Naive thymus-derived CD4-positive, alpha-beta T cell (primary cell): Measurements from ENCODE around the gene MED26. TPM values are rescaled to one million over a fixed set of nuclear protein-coding genes. Genes with fewer than 3 reads are reported as not detected.
"Not testable (repeated sequence)": the region's sequence is repeated elsewhere in the genome, so short reads cannot be mapped to it uniquely, and the experiment has no call there.

Experiments used
- ATAC-seq: fragments of 150-1000 bp; cut with Tn5 transposase; 2 replicates; pipeline ENCODE4 v1.10.0; 2021; ENCODE audit warnings: mild to moderate bottlenecking, moderate library complexity
- CTCF ChIA-PET: fragments of 350-600 bp; sonication (Branson Sonifier 250); formaldehyde crosslinking; loops from one replicate; lab custom pipeline; 2021; ENCODE audit warnings: antibody characterized with exemption; lab: Charles Lee
- POLR2A ChIA-PET: fragments of 350-600 bp; sonication (Branson Sonifier 250); formaldehyde crosslinking; loops from one replicate; lab custom pipeline; 2021; ENCODE audit warnings: antibody characterized with exemption, inconsistent platforms; lab: Charles Lee
- DNase-seq, 9 donors: peaks; one replicate each; pipeline versions ENCODE4 v3.0.0 to v3.0.0-alpha.2; 2020 to 2022; ENCODE audit warnings: mixed read lengths in 1 of 9
- H3K27ac ChIP-seq: one replicate; pipeline ENCODE4 v1.7.0; 2013; ENCODE audit warnings: mild to moderate bottlenecking, low read depth, low read length, moderate library complexity
- H3K27me3 ChIP-seq, 2 donors: one replicate each; pipeline ENCODE4 v1.7.0; 2013; ENCODE audit warnings: low read length in 2 of 2, mild to moderate bottlenecking in 2 of 2, moderate library complexity in 2 of 2; ENCODE audit not compliant: control insufficient read depth in 2 of 2, insufficient read depth in 2 of 2
- H3K36me3 ChIP-seq, 3 experiments: 1 replicate in 2 of 3; 2 replicates in 1 of 3; pipeline ENCODE4 v1.7.0; 2013; ENCODE audit warnings: low read length in 3 of 3, mild to moderate bottlenecking in 3 of 3, moderate library complexity in 1 of 3; ENCODE audit not compliant: insufficient read depth in 3 of 3, control insufficient read depth in 2 of 3
- H3K4me1 ChIP-seq, 2 donors: one replicate each; pipeline ENCODE4 v1.7.0; 2013; ENCODE audit warnings: low read length in 2 of 2, mild to moderate bottlenecking in 2 of 2, moderate library complexity in 1 of 2; ENCODE audit not compliant: control insufficient read depth in 2 of 2, insufficient read depth in 2 of 2
- H3K4me3 ChIP-seq: 2 replicates; pipeline ENCODE4 v1.7.0; 2013; ENCODE audit warnings: mild to moderate bottlenecking, low read length
- H3K9me3 ChIP-seq, 3 experiments: 1 replicate in 2 of 3; 2 replicates in 1 of 3; pipeline ENCODE4 v1.7.0; 2013; ENCODE audit warnings: low read length in 3 of 3; ENCODE audit not compliant: control insufficient read depth in 2 of 3
- H3K27ac Mint-ChIP-seq, 9 donors: one replicate each; pipeline ENCODE4 v1.8.0; 2020 to 2022; ENCODE audit warnings: mixed read lengths in 9 of 9, mild to moderate bottlenecking in 8 of 9, moderate library complexity in 5 of 9, inconsistent platforms in 2 of 9
- H3K27me3 Mint-ChIP-seq, 5 donors: one replicate each; pipeline ENCODE4 v1.8.0; 2021 to 2022; ENCODE audit warnings: mixed read lengths in 5 of 5, mild to moderate bottlenecking in 1 of 5
- H3K36me3 Mint-ChIP-seq, 5 donors: one replicate each; pipeline ENCODE4 v1.8.0; 2020 to 2022; ENCODE audit warnings: mixed read lengths in 5 of 5, mild to moderate bottlenecking in 3 of 5, inconsistent platforms in 1 of 5
- H3K4me1 Mint-ChIP-seq, 7 donors: one replicate each; pipeline ENCODE4 v1.8.0; 2020 to 2022; ENCODE audit warnings: mixed read lengths in 7 of 7, mild to moderate bottlenecking in 3 of 7, inconsistent platforms in 1 of 7
- H3K4me3 Mint-ChIP-seq, 10 donors: one replicate each; pipeline ENCODE4 v1.8.0; 2020 to 2022; ENCODE audit warnings: mild to moderate bottlenecking in 10 of 10, mixed read lengths in 10 of 10, moderate library complexity in 6 of 10, inconsistent platforms in 2 of 10
- H3K9me3 Mint-ChIP-seq, 11 donors: one replicate each; pipeline ENCODE4 v1.8.0; 2020 to 2022; ENCODE audit warnings: mixed read lengths in 11 of 11, mild to moderate bottlenecking in 4 of 11, inconsistent platforms in 1 of 11, moderate library complexity in 1 of 11
- intact Hi-C, 2 donors: fragments of 100-400 bp; cut with micrococcal nuclease; formaldehyde crosslinking; loops; one replicate each; pipeline ENCODE4 v1.15.1; 2023
- polyA plus RNA-seq, 2 donors: library from polyadenylated mRNA; unstranded; fragments of 300-500 nt; fragmentation: Illumina TruSeq; gene quantifications; one replicate each; pipeline ENCODE4 v1.2.3, GENCODE V29; 2021
- total RNA-seq, 6 experiments: library from RNA in 5 of 6; stranded (reverse) in 5 of 6; gene quantifications; 1 replicate in 5 of 6; 2 replicates in 1 of 6; pipeline ENCODE4 v1.2.3 and lab custom pipeline; 2021 to 2026

Gene MED26
- total and polyA plus RNA-seq, 7 experiments from 2014 or later = 3.3 to 34.3 (median 15.3) TPM

- intact Hi-C loops = no loop called here
These were observed 66.6 kb downstream of the MED26 start for GRCh38 chr19:16561382-16561781.

DNA sequence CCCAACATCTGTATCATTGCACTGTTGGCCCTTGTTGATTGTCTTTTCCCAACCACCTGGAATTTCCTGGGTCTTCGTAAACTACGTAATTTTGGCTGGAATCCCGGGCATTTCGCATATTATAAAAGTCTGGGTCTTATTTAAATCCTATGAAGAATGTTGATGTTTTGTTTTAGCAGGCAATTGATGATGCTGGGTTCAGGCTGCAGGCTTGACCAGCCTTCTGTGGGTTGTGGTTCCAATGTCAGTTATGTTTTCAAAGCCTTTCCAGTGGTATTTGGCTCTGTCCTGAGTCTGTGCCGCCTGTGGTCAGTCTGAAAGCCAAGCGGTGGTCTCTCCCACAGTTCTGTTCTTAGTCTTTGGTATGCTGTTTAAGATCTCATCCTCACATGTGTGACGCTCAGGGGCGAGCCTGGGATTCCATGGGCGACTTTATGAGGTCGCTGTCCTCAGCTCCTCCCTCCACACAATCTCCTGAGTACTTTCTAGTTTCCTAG, 68.2 kb downstream of the MED26 start:
- peaks cover 0 to 20% (median 10%) of the 10 kb centered on the region in 7 donors for H3K4me1 Mint-ChIP-seq
- ChIA-PET CTCF (no interaction called here), POLR2A (interaction anchor here (0.6 kb wide), 1 partner anchor 8 kb away, joined by 3 read pairs; no protein-coding TSS in a partner anchor)
- H3K4me3 Mint-ChIP-seq = no peak overlapping the region
- ATAC-seq (no peak), DNase-seq (no peak)
- Histone ChIP-seq H3K9me3 (no peaks in the 10 kb centered on the region), H3K4me3 (no peak overlapping the region), H3K27ac (no peak overlapping the region), H3K4me1 (no peaks in the 10 kb centered on the region), H3K27me3 (no peaks in the 10 kb centered on the region), H3K36me3 (peaks cover 0 to 53% (median 6%) of the 10 kb centered on the region in 3 experiments)
- no peaks in the 10 kb centered on the region for H3K9me3 Mint-ChIP-seq
- H3K36me3 Mint-ChIP-seq = peaks cover 12 to 42% (median 30%) of the 10 kb centered on the region in 5 donors
- peak overlapping the region in 3 of 9 donors; percentile 8 to 14 (median 12) for H3K27ac Mint-ChIP-seq
- no peaks in the 10 kb centered on the region for H3K27me3 Mint-ChIP-seq
- intact Hi-C loops = no loop called here

More at GRCh38 chr19:16561382-16561781, 66.6 kb downstream of the MED26 start:
- ATAC-seq = no peak
- peaks cover 6 to 11% of the 10 kb centered on the region in 2 donors for H3K4me1 ChIP-seq
- H3K4me3 Mint-ChIP-seq = no peak overlapping the region
- H3K9me3 ChIP-seq = no peaks in the 10 kb centered on the region
- H3K36me3 Mint-ChIP-seq = peaks cover 12 to 40% (median 31%) of the 10 kb centered on the region in 5 donors
- H3K36me3 ChIP-seq = peaks cover 0 to 46% (median 6%) of the 10 kb centered on the region in 3 experiments
- POLR2A ChIA-PET = interaction anchor here (1.0 to 1.1 kb wide), 2 partner anchors 18 to 66 kb away, joined by 3 to 7 read pairs; partner anchors contain the start of gene MED26
- peak overlapping the region in 3 of 9 donors; percentile 7 to 78 (median 27) for H3K27ac Mint-ChIP-seq
- H3K4me1 Mint-ChIP-seq = peaks cover 4 to 33% (median 18%) of the 10 kb centered on the region in 7 donors
- H3K27me3 Mint-ChIP-seq = no peaks in the 10 kb centered on the region
- H3K27ac ChIP-seq = no peak overlapping the region
- CTCF ChIA-PET = interaction anchor here (0.7 kb wide), 2 partner anchors 53 to 114 kb away, joined by 3 to 5 read pairs; no protein-coding TSS in a partner anchor
- DNase-seq = no peak
- peaks cover 0 to 3% (median 0%) of the 10 kb centered on the region in 11 donors for H3K9me3 Mint-ChIP-seq
- H3K27me3 ChIP-seq = no peaks in the 10 kb centered on the region
- no peak overlapping the region for H3K4me3 ChIP-seq

DNA sequence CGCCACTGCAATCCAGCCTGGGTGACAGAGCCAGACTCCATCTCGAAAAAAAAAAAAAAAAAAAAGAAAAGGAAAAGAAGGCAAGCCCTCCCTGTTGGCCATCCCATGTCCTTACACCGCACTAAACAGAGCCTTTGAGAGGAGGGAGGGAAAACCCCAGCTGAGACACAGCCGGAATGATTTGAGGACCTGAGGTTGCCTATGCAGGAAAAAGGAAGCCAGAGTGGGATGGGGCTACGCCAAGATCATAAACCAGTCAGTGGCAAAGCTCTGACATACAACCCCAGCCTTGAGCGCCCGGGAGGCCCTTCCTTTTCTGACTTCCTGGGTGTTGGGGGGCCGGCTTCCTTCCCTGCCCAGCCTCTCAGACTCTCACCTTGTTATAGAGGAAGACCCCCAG, 73.2 kb downstream of the MED26 start:
- ChIA-PET POLR2A (interaction anchor here (1.0 kb wide), 1 partner anchor 10 kb away, joined by 8 read pairs; no protein-coding TSS in a partner anchor), CTCF (no interaction called here)
- no peaks in the 10 kb centered on the region for H3K9me3 Mint-ChIP-seq
- Histone ChIP-seq H3K27ac (no peak overlapping the region), H3K9me3 (no peaks in the 10 kb centered on the region), H3K4me3 (no peak overlapping the region), H3K4me1 (no peaks in the 10 kb centered on the region), H3K27me3 (no peaks in the 10 kb centered on the region), H3K36me3 (peaks cover 0 to 48% (median 8%) of the 10 kb centered on the region in 3 experiments)
- no peak overlapping the region for H3K4me3 Mint-ChIP-seq
- no peaks in the 10 kb centered on the region for H3K27me3 Mint-ChIP-seq
- DNase-seq (no peak), ATAC-seq (no peak)
- H3K4me1 Mint-ChIP-seq = peaks cover 0 to 10% (median 4%) of the 10 kb centered on the region in 7 donors
- H3K36me3 Mint-ChIP-seq = peaks cover 3 to 29% (median 13%) of the 10 kb centered on the region in 5 donors
- intact Hi-C loops = no loop called here
- H3K27ac Mint-ChIP-seq = peak overlapping the region in 2 of 9 donors; percentile 36 to 73

- H3K4me1 Mint-ChIP-seq, H3K27me3 ChIP-seq, H3K4me3 Mint-ChIP-seq, H3K27me3 Mint-ChIP-seq, ATAC-seq, H3K27ac ChIP-seq, H3K4me1 ChIP-seq, intact Hi-C loops, H3K4me3 ChIP-seq, H3K27ac Mint-ChIP-seq, H3K9me3 ChIP-seq, H3K9me3 Mint-ChIP-seq, DNase-seq: not testable (repeated sequence)
- ChIA-PET POLR2A (interaction anchor here (0.6 kb wide), 1 partner anchor 8 kb away, joined by 3 read pairs; no protein-coding TSS in a partner anchor), CTCF (interaction anchor here (0.6 kb wide), 1 partner anchor 1943 kb away, joined by 3 read pairs; no protein-coding TSS in a partner anchor)
- H3K36me3 Mint-ChIP-seq = peaks cover 0 to 24% (median 9%) of the 10 kb centered on the region in 5 donors
- H3K36me3 ChIP-seq = peaks cover 0 to 40% (median 8%) of the 10 kb centered on the region in 3 experiments
These were observed 76.1 kb downstream of the MED26 start for GRCh38 chr19:16551902-16552301.

DNA sequence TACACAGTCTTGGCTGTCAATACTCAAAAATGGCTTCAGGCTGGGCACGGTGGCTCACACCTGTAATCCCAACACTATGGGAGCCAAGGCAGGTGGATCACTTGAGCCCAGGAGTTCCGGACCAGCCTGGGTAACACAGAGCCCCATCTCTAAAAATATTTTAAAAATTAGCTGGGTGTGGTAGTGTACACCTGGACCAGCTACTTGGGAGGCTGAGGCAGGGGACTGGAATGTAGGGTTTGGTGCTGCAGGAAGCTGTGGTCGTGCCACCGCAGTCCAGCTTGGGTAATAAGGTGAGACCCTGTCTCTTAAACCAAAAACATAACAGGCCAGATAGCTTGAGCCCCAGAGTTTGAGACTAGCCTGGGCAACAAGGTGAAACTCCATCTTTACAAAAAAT, 79.0 kb downstream of the MED26 start:
- DNase-seq = no peak
- POLR2A ChIA-PET = interaction anchor here (1.6 kb wide), 1 partner anchor 10 kb away, joined by 5 read pairs; no protein-coding TSS in a partner anchor

DNA sequence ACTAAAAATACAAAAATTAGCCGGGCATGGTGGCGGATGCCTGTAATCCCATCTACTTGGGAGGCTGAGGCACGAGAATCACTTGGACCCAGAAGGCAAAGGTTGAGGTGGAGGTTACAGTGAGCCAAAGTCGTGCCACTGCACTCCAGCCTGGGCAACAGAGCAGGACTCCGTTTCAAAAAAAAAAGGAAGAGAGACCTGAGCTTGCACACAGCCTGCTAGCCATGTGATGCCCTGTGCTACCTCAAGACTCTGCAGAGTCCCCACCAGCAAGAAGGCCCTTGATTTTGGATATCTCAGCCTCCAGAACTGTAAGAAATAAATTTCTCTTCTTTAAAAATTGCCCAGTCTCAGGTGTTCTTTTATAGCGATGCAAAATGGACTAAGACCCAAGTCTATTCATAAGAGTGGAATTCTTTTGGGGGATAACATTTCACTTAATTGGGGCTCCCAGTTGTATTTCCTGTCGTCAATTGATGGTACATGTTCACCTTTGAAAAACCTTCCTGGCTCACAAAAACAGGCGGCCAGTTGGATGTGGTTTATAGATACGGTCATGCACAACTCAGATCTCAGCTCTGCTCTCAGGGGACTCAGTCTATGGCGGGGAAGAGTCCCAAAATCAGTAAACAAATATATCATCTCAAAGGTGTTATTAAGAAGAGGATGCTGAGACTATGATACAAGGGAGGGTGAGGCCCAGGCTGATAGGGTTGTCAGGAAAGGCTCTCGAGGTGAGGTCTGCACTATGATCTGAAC, 83.4 kb downstream of the MED26 start:
- H3K9me3 ChIP-seq = no peaks in the 10 kb centered on the region
- Mint-ChIP-seq H3K27me3 (no peaks in the 10 kb centered on the region), H3K4me3 (peak overlapping the region; percentile 22 to 91 (median 58)), H3K9me3 (no peaks in the 10 kb centered on the region), H3K4me1 (peaks cover 27 to 46% (median 34%) of the 10 kb centered on the region in 7 donors), H3K27ac (peak overlapping the region in 7 of 9 donors; percentile 14 to 80 (median 62)), H3K36me3 (peaks cover 0 to 16% (median 8%) of the 10 kb centered on the region in 5 donors)
- ATAC-seq = no peak
- no peak overlapping the region for H3K4me3 ChIP-seq
- no peak overlapping the region for H3K27ac ChIP-seq
- H3K36me3 ChIP-seq = peaks cover 0 to 10% (median 0%) of the 10 kb centered on the region in 3 experiments
- CTCF ChIA-PET = no interaction called here
- H3K4me1 ChIP-seq = peaks cover 25 to 35% of the 10 kb centered on the region in 2 donors
- POLR2A ChIA-PET = interaction anchor here (0.8 to 1.7 kb wide), 2 partner anchors 10 to 17 kb away, joined by 3 to 8 read pairs; no protein-coding TSS in a partner anchor
- intact Hi-C loops = loop anchor here (5.0 kb wide), 2 partner anchors 72 to 683 kb away; partner anchors contain the start of genes EPS15L1 (in 1 of the 2) and OCEL1 (in 1 of the 2)
- H3K27me3 ChIP-seq = no peaks in the 10 kb centered on the region
- DNase-seq = no peak

More for the DNA sequence above, 79.0 kb downstream of the MED26 start:
- H3K27ac ChIP-seq = no peak overlapping the region
- intact Hi-C loops = no loop called here
- H3K9me3 ChIP-seq = no peaks in the 10 kb centered on the region
- H3K4me1 ChIP-seq = peaks cover 0 to 6% of the 10 kb centered on the region in 2 donors
- no peak overlapping the region for H3K4me3 ChIP-seq
- Mint-ChIP-seq H3K4me1 (peaks cover 9 to 19% (median 13%) of the 10 kb centered on the region in 7 donors), H3K36me3 (peaks cover 0 to 15% (median 10%) of the 10 kb centered on the region in 5 donors), H3K9me3 (no peaks in the 10 kb centered on the region), H3K27ac (no peak overlapping the region), H3K4me3 (no peak overlapping the region), H3K27me3 (no peaks in the 10 kb centered on the region)
- H3K36me3 ChIP-seq = peaks cover 0 to 22% (median 8%) of the 10 kb centered on the region in 3 experiments
- CTCF ChIA-PET = no interaction called here
- no peaks in the 10 kb centered on the region for H3K27me3 ChIP-seq
- no peak for ATAC-seq
